Endothelial cell of umbilical vein (primary cell): ENCODE measurements around the gene ARRB1. TPM values are rescaled to one million over a fixed set of nuclear protein-coding genes. Genes with fewer than 3 reads are reported as not detected.

Source experiments
- BruUV-seq: library from RNA; stranded (reverse); fragments of 400-500 nt; replicated peaks from 2 replicates; lab custom pipeline; 2021; lab: Mats Ljungman, UMichigan
- CTCF ChIA-PET: fragments of 300-600, 350-600 bp; sonication (Branson Sonifier 250); formaldehyde crosslinking; loops from one replicate; lab custom pipeline; 2021; ENCODE audit warnings: antibody characterized with exemption, inconsistent platforms; lab: Charles Lee
- POLR2A ChIA-PET: fragments of 300-600, 350-600 bp; sonication (Branson Sonifier 250); formaldehyde crosslinking; loops from one replicate; lab custom pipeline; 2021; ENCODE audit warnings: antibody characterized with exemption, inconsistent platforms; lab: Charles Lee
- DNase-seq: peaks from one replicate; pipeline ENCODE4 v3.0.0-alpha.2; 2011; ENCODE audit warnings: low read depth, low spot score
- FAIRE-seq: peaks from 2 replicates; lab custom pipeline; 2011; peaks lifted over from hg19 to GRCh38; lab: Jason Lieb, UNC
- H2AFZ ChIP-seq: 2 replicates; pipeline ENCODE4 v1.6.0; 2012; ENCODE audit warnings: low read depth, low read length, control low read depth, inconsistent platforms
- H3K27ac ChIP-seq: 2 replicates; pipeline ENCODE4 v1.5.1; 2011; ENCODE audit warnings: low read depth, mild to moderate bottlenecking, control low read depth, low read length, moderate library complexity; ENCODE audit not compliant: insufficient read depth
- H3K27me3 ChIP-seq, 2 experiments: 2 replicates each; pipeline versions ENCODE4 v1.6.0 to v1.6.1; 2011; ENCODE audit warnings: low read length in 2 of 2, mixed read lengths in 1 of 2; ENCODE audit not compliant: control insufficient read depth in 2 of 2, insufficient read depth in 2 of 2
- H3K36me3 ChIP-seq, 2 experiments: 2 replicates in 1 of 2; 3 replicates in 1 of 2; pipeline ENCODE4 v1.5.1; 2011; ENCODE audit warnings: low read length in 2 of 2, mild to moderate bottlenecking in 1 of 2, moderate library complexity in 1 of 2; ENCODE audit not compliant: control insufficient read depth in 2 of 2, insufficient read depth in 2 of 2; ENCODE audit errors: extremely low read depth in 1 of 2
- H3K4me1 ChIP-seq: 3 replicates; pipeline ENCODE4 v1.5.1; 2011; ENCODE audit warnings: mild to moderate bottlenecking, low read length; ENCODE audit not compliant: control insufficient read depth, insufficient read depth; ENCODE audit errors: extremely low read depth
- H3K4me2 ChIP-seq: 2 replicates; pipeline ENCODE4 v1.6.1; 2011; ENCODE audit warnings: low read length, control low read depth, mixed read lengths; ENCODE audit not compliant: insufficient read depth
- H3K4me3 ChIP-seq, 3 experiments: fragments of 200-600 bp in 1 of 3; sonication (generic), shearing (Covaris generic) in 1 of 3; replicated peaks in 1 of 3; 2 replicates each; pipeline ENCODE4 v1.5.1; 2011 to 2016; ENCODE audit warnings: control low read depth in 3 of 3, low read length in 3 of 3, mild to moderate bottlenecking in 2 of 3, inconsistent platforms in 1 of 3, low read depth in 1 of 3, moderate library complexity in 1 of 3; ENCODE audit not compliant: insufficient read depth in 1 of 3
- H3K79me2 ChIP-seq: 2 replicates; pipeline ENCODE4 v1.6.0; 2012; ENCODE audit warnings: low read length, inconsistent platforms; ENCODE audit not compliant: control insufficient read depth, insufficient read depth
- H3K9ac ChIP-seq: replicated peaks from 2 replicates; pipeline ENCODE3; 2011; ENCODE audit warnings: low read length, control low read depth; ENCODE audit not compliant: insufficient read depth; ENCODE audit errors: extremely low read depth
- H3K9me1 ChIP-seq: replicated peaks from 3 replicates; pipeline ENCODE4 v1.6.0; 2011; ENCODE audit warnings: mild to moderate bottlenecking, low read length; ENCODE audit not compliant: control insufficient read depth, insufficient read depth; ENCODE audit errors: extremely low read depth
- H3K9me3 ChIP-seq: replicated peaks from 2 replicates; pipeline ENCODE4 v1.5.1; 2012; ENCODE audit warnings: low read length, inconsistent platforms; ENCODE audit not compliant: control insufficient read depth, insufficient read depth
- H4K20me1 ChIP-seq: replicated peaks from 2 replicates; pipeline ENCODE3; 2011; ENCODE audit warnings: mild to moderate bottlenecking, low read length; ENCODE audit not compliant: control insufficient read depth, insufficient read depth; ENCODE audit errors: extremely low read depth
- CTCF ChIP-seq, 2 donors: IDR thresholded peaks; 1 replicate in 1 of 2; 2 replicates in 1 of 2; pipeline ENCODE4 v1.5.1; 2011; ENCODE audit warnings: low read length in 2 of 2, mild to moderate bottlenecking in 2 of 2, moderate library complexity in 2 of 2, control low read depth in 1 of 2, inconsistent platforms in 1 of 2, low read depth in 1 of 2; ENCODE audit not compliant: insufficient read depth in 1 of 2; ENCODE audit errors: extremely low read depth in 1 of 2
- GATA2 ChIP-seq: IDR thresholded peaks from 2 replicates; pipeline ENCODE4 v1.7.0; 2011; ENCODE audit warnings: low read depth, mild to moderate bottlenecking, moderate library complexity, mixed read lengths, low read length; ENCODE audit not compliant: insufficient read length, insufficient read depth
- MYC ChIP-seq: IDR thresholded peaks from one replicate; pipeline ENCODE4 v1.6.1; 2011; ENCODE audit warnings: mild to moderate bottlenecking, low read depth, low read length
- dilution Hi-C: fragments of 300-500 bp; cut with MboI; formaldehyde crosslinking; loops from one replicate; pipeline ENCODE4 v1.15.0; 2019; ENCODE audit warnings: low sequenced_read_pairs; ENCODE audit not compliant: extremely low pct_ligation_motif_present
- intact Hi-C: fragments of 100-400 bp; cut with micrococcal nuclease; formaldehyde crosslinking; loops from one replicate; pipeline ENCODE4 v1.10.0; 2022
- polyA plus RNA-seq, 4 experiments: library from polyadenylated mRNA; depleted of rRNA in 3 of 4; stranded (reverse) in 3 of 4; unstranded in 1 of 4; fragments of >200 nt; gene quantifications; 2 replicates each; pipeline versions ENCODE4 v1.2.1 to v1.2.3, GENCODE V29; 2011 to 2012; ENCODE audit warnings: missing spikeins in 1 of 4
- total RNA-seq: library from RNA; stranded (reverse); gene quantifications from 2 replicates; pipeline ENCODE4 v1.2.3, GENCODE V29; 2021

The ARRB1 gene
- total and polyA plus RNA-seq, 2 donors (not counting 3 experiments of a cell fraction or from before 2014, with no cell fraction given): 63.9 to 92.6 TPM

GRCh38 chr11:75271730-75272129 is 79.7 kb downstream of the ARRB1 start:
- no peak for FAIRE-seq
- intact Hi-C loops: no loop called here
- POLR2A ChIA-PET: no interaction called here

More at GRCh38 chr11:75271730-75272129, 79.7 kb downstream of the ARRB1 start:
- Histone ChIP-seq H3K4me3 (no peak overlapping the region), H3K4me2 (no peak overlapping the region), H3K27ac (no peak overlapping the region), H4K20me1 (no peaks in the 10 kb centered on the region), H3K9me3 (no peaks in the 10 kb centered on the region), H3K9ac (no peak overlapping the region), H3K79me2 (no peaks in the 10 kb centered on the region), H3K4me1 (peaks cover 15% of the 10 kb centered on the region), H3K9me1 (no peaks in the 10 kb centered on the region), H3K27me3 (no peaks in the 10 kb centered on the region), H3K36me3 (peaks cover 3 to 55% of the 10 kb centered on the region in 2 experiments), H2AFZ (no peak overlapping the region)
- dilution Hi-C loops: no loop called here
- no peak for DNase-seq
- no TSS peak for BruUV-seq
- CTCF ChIA-PET: interaction anchor here (1.2 to 1.7 kb wide), 5 partner anchors 9 to 131 kb away, joined by 3 to 14 read pairs (median 7); no protein-coding TSS in a partner anchor
- no peak for TF ChIP-seq MYC
- no peak for TF ChIP-seq GATA2
- TF ChIP-seq CTCF (IDR thresholded peaks at IDR 0.05; ENCODE audit: extremely low read depth in 1 of 2, insufficient read depth in 1 of 2, low read depth in 1 of 2, low read length in 2 of 2): no peak
